Measurements from ENCODE around the gene PARP9.
"Not testable (repeated sequence)": the region's sequence is repeated elsewhere in the genome, so short reads cannot be mapped to it uniquely, and the experiment has no call there.

PARP9 gene

DNA sequence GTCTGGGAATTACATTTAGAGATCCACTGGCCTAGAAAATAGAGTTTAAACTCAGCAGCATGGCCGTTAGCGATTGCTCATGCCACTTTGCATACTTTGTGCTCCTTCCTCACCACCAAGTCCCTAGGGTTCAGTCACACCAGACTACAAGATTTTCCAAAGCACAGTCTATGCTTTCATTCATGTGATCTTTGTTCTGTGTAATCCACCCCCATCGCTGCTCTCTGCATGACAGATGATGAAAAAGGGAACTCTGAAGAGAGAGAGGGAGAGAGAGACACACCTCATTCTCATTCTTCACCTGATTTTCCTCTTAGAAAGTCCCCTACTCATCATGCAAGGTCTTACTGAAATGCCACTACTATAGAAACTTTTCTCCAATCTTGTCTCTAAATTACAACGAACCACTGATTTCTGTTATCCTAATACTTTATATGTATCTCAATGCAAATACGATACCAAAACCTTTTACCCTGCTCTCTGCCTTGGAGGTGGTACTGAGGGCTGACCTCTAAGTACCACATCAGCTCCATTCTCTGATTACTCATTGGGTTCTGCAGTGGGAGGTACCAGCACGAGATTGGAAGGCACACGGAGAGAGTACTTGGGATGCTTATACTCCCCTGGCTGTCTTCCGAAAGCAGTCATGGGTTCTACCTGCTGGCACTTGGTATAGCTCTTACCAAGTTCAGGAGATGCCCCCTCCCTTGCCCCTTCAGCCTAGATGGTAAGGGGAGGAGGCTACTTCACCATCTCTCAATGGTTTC, 12.3 kb upstream of the PARP9 start:
- DNase-seq (ENCODE audit: low spot score): no peak

DNA sequence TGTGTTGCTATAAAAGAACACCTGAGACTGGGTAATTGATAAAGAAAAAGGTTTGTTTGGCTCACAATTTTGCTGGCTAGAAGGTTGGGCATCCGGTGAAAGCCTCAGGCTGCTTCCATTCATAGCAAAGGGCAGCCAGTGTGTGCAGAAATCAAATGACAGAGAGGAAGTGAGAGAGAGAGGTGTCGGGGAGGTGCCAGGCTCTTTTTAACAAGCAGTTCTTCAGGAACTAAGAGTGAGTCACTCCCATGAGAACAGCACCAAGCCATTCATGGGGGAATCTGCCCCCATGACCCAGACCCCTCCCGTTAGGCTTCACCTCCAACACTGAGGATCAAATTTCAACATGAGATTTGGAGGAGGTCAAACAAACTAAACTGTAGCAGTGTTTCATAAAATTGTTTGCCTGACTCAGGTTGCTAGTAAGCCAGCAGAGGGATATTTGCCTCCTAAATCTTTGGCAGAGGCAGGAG, 8.9 kb upstream of the PARP9 start:
- DNase-seq (ENCODE audit: low spot score): peak; percentile 40

DNA sequence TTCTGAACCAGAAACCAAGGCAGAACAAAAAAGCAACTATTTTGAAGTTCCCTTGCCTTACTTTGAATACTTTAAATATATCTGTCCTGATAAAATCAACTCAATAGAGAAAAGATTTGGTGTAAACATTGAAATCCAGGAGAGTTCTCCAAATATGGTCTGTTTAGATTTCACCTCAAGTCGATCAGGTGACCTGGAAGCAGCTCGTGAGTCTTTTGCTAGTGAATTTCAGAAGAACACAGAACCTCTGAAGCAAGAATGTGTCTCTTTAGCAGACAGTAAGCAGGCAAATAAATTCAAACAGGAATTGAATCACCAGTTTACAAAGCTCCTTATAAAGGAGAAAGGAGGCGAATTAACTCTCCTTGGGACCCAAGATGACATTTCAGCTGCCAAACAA, 4.7 kb upstream of the PARP9 start:
- no peak for DNase-seq (ENCODE audit: low spot score)

DNA sequence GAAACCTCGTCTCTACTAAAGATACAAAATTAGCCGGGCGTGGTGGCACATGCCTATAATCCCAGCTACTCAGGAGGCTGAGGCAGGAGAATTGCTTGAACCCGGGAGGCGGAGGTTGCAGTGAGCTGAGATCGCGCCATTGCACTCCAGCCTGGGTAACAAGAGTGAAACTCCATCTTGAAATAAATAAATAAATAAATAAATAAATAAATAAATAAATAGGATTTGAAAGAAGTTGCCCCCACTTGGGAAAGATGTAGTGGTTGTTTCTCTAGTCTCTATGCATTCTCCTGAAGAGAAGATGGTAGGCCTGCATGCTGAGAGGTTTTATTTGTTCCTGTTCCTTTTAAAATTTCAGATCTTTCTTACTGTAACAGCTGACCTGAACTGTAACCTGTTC, 4.0 kb upstream of the PARP9 start:
- not testable (repeated sequence) for DNase-seq (ENCODE audit: low spot score)

DNA sequence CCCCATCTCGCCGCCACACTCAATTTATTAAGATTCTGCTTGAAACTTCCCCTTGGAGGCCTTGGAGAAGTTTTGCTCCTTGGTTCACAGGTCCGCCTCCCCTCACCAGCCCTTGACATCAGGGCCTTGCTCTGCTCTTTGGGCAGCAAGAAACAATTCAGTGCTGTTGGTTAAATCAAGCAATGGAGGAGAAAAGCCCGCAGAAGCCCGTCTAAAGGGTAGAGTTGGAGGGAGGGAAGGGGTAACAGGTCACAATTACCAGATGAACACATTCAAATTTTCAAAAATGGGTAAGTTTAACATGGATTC, 429 bp downstream of the PARP9 start:
- DNase-seq (ENCODE audit: low spot score): no peak

DNA sequence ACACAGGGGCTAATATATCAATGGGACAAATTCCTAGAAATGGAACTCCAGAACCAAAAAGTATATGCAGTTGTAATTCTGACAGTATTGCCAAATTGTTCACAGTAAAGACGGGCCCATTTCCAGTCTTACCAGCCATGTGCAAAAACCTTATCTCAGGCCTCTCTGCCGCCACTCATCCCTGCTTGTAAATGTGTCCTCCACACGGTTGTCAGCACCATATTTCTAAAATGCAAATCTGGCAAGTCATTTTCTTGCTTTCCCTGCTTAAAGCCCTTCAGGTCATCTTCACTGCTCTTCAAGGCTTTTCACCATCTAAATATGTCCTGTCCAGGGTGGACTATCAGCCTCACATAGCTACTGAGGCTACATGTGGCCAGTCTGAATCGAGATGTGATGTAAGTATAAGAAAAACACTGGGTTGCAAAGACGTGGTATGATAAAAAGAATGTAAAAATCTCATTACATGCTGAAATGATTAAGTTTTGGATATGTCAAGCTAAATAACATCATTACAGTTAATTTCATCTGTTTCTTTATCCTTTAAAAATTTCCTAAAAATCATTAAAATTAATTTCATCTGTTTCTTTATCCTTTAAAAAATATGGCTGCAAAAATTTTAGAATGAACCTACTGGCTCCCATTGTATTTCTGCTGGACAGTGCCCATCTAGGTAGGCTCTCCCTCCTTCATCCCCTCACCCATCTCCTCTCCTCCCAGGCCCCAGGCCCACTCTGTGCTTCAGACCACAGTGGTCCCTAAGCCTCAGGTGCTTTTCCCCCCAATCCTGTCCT, 980 bp downstream of the PARP9 start:
- DNase-seq (ENCODE audit: low spot score): no peak

DNA sequence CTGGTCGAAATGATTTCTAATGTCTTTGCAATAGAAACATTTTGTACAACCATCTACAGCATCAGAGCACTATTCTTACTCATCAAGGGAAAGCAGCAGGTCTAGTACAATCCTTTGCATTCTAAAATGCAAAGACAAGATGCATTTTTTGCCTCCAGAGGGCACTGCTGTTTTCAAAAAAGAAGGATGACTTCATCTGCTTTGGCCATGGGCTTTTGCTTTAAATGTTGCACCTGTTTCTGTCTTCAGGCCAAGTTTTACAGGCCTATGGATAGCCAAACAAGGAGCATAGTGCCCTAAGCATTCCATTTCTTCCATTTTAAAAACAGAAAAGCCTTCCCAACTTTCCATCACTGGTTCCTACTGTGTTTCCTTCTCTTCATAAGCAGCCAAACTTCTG, 3.4 kb downstream of the PARP9 start:
- peak; percentile 64 for DNase-seq (ENCODE audit: low spot score)

DNA sequence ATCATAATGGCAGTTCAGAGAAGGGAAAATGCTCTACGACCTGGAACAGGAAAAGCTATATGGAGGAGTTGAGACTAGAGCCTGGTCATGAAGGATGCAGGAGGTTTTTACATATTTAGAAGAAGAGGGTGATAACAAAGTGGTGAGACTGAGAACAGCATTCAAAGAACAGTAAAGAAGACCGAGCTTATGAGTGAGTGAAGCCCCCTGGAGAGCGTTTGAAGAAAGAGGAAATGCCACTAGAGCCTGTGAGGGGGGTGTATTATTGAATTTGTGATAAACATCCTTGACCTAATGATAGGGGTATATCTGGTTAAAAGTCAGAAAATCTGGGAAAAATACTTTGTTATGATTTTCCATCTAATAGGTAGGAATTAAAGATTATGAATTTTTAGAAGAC, 4.2 kb downstream of the PARP9 start:
- no peak for DNase-seq (ENCODE audit: low spot score)

DNA sequence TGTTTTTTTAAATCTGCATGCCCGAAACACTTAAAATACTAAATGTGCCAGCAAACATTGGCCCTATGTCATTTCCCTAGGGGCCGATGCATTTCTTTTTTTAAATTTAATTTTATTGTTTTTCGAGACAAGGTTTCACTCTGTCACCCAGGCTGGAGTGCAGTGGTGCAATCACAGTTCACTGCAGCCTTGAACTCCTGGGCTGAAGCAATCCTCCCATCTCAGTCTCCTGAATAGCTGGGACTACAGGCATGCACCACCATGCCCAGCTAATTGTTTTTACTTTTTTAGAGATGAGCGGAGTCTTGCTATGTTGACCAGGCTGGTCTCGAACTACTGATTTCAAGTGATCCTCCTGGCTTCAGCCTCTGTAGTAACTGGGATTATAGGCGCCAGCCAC, 5.5 kb downstream of the PARP9 start:
- DNase-seq (ENCODE audit: low spot score): no peak

DNA sequence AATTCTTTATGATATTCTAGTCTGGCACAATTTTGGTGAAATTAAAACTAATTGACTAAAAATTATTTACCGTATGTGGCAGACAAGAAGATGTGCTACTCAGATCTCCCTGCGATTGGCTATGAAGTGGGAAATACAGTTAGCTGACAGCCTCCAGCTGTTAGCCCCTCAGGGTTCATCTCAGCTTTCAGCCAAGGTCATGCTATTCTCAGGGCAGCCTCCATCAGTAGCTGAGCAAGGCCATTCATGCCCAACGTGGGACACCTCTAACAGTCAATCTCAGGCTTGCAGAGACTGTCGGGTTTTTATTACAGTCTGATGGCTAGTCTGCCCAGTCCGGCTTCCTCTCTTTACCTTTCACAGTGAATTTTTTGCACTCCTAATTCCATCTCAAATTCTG, 6.7 kb downstream of the PARP9 start:
- no peak for DNase-seq (ENCODE audit: low spot score)

DNA sequence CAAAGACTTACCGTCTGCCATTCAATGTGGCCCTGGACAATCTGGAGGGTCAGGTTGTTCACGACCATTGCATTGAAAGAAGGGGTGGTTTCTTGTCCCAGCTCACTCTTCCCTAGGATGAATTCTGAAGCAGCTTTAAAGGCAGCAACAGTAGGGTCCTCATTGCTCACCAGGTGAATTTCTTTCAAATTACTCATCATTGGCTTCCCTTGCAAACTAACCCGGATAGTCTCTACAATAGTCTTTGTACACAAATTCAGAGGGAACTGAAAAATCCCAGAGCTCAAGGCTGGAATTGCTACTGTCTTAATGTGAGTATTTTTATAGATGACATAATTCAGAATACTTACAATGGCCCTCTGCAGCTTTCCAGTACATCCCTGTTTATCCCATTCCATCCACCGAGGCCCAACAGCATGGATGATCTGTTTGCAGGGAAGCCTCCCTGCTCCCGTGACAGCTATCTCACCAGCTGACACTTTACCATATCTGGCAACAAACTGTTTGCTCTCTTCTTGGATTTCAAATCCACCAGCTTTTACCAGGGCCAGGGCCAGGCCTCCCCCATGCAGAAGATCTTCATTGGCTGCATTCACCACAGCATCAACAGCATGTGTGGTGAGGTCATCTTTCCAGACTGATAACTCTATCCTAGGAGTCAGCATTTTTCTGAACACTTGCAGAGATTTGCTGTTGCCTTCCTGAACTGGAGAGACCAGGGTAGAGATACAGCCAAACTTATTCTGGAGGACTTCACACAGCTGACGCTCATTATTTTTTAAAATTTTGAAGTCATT, 8.6 kb downstream of the PARP9 start:
- no peak for DNase-seq (ENCODE audit: low spot score)

DNA sequence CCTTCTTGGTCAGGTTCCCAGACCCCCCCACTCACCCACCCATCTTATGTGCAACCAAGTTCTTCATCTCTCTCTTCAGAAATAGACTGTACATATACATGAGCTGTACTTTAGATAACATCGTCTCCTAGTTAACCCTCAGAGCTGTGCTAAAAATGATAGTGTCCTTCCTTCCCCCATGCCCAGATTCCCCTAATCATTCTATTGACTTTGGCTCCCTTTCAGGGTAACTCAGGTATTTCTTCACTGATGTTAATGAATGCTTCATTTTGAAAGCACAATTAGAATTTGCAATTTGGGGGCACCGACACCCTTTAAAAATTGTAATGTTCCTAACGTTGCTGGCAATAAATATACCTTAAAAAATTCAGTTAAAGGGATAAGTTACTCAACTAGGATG, 10.9 kb downstream of the PARP9 start:
- DNase-seq (ENCODE audit: low spot score): no peak

DNA sequence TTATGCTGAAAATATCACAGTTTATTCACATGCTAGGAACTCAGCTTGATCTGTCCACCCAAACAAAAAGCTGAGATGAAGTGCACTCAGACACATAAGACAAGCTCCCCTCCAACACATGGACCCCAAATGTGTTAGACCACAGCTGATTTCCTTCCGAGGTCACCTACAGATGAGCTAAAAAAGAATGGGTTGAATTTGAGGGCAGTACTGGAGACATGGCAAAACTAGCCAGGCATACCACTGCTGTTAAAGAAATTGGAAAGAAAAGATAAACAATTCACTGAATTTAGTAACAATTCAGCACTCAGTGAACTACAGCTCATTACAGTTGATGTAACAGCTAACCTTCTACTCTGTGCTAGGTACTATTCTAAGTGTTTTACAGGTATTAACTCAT, 15.5 kb downstream of the PARP9 start:
- no peak for DNase-seq (ENCODE audit: low spot score)

DNA sequence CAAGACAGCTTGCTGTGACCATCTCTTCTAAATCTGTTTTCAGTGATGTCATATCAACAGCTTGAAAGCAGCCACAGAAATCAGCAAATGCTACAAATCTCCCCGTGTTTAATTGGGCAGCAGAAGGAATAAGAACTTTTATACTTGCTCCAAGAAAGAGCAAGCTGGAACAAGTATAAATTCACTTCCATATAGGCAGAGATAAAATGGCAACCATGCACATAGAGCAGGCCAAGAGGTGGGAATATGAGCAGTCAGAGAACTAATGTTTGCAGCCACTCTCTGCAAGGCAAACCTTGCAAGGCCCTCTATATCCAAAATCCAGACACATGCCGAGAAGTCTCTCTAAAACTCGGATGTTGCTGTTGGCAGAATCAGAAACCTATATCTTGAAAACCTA, 16.0 kb downstream of the PARP9 start:
- DNase-seq (ENCODE audit: low spot score): no peak

DNA sequence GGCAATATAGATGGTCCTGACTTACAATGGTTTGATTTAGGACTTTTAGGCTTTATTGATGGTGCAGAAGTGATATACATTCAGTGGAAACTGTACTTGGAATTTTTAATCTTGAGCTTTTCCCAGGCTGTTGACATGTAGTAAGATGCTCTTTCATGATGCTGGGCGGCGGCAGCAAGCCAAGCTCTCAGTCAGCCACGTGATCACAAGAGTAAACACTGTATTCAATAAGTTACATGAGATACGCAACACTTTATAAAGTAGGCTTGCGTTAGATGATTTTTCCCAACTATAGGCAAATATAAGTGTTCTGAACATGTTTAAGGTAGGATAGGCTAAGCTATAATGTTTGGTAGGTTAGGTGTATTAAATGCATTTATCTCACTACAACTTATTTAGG, 17.9 kb downstream of the PARP9 start:
- DNase-seq (ENCODE audit: low spot score): no peak

DNA sequence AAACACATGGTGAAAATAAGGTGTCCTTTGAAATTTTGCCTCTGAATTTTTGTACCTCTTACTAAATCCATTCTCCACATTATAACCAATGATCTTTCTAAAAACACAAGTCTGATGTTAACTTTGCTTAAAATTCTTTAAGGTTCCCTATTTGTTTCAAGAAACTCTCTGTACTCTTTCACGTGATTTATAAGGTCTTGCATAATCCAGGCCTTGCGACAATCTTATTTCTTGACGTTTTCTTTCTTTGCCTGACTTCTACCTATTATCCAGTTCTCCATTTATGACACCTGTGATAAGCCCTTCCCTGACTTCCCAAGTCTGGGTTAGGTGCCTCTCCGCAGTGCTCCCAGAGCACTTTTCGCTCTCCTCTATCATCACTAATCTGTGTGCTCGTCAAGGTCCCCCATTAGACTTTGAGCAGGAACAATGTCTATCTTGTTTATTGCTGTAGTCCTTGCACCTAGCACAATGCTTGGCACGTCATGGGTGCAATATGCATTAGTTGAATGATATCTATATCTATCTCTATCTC, 25.1 kb downstream of the PARP9 start:
- DNase-seq (ENCODE audit: low spot score): no peak

DNA sequence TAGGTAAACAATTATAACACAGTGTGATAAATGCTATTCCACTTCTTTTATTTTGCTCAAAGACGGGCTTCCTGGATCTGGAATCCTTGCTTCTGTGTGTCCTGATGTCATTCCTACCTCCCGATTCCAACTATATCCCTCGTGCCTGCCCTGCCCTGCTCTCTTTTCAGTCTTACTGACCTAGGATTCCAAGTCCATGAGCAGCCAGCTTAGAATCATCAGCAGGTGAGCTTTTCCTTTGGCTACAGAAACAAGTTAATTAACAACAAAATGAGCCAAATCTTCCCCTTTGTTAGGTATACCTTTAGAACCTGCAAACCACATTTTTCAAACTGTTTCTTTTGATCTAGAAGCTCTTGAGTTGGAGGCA, 27.5 kb downstream of the PARP9 start:
- no peak for DNase-seq (ENCODE audit: low spot score)

DNA sequence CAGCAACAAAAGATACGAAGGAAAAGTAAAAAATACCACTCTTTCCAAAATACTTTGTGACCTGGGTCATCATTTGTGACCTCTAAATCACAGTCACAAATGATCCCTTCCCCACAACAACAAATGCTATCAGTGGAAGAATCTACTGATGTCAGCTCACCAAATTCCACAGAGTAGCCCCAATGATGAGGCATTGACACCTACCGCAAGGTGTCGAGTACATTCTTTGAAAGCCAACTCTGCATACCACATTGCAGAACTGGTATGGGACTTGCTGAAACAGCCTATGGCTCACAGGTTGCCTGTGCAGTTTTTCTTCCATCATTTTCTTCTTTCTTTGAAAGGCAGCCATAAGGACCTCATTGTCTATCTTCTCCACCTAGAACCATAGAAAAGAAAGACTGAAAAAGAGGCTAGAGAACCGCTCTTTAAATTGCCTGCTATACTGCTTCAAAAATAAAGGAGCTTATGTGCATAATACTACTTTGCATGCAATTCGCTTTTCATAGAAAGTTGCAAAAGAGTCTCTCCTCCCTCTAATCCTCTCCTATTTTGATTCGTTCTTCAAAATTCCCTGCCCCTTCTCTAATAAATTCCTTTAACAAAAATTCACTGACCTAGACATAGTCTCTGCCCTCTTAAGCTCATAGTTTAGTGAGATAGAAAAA, 28.0 kb downstream of the PARP9 start:
- no peak for DNase-seq (ENCODE audit: low spot score)

DNA sequence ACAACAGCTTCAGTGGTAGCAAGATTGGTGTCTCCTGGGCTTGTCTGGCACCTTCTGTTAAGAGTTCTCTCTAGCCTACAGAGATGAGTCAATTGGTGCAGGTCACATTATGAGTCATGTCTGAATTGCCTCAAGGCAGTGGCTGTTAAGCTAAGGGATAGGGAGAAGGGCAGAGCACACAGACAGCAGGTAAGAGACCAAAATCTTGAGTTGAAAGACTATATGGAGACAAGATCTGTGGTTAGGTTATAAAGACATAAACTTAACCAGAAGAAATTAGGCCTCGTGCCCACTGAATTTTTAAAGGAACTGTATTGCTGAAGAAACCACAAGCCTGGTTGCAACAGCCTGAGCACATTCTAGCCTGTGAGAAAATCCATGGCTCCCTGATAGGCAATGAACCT, 30.2 kb downstream of the PARP9 start:
- peak; percentile 81 for DNase-seq (ENCODE audit: low spot score)

DNA sequence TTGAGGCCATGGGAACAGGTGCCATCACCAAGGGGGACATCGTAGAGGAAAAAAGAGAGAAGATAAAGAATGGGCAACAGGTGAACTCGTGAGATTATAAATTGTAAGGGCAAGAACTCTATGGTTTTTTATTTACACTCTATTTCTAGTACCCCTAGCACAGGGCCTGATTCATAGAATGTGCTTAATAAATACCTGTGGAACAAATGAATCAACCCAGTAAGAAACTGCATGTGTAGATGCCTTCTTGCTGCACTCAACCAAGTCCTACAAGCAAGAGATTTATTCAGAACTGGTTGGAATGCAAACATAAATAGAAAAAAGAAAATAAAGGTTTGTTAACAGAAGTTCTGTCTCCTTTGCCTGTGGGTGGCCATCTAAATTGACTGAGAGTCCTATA, 30.6 kb downstream of the PARP9 start:
- DNase-seq (ENCODE audit: low spot score): no peak

DNA sequence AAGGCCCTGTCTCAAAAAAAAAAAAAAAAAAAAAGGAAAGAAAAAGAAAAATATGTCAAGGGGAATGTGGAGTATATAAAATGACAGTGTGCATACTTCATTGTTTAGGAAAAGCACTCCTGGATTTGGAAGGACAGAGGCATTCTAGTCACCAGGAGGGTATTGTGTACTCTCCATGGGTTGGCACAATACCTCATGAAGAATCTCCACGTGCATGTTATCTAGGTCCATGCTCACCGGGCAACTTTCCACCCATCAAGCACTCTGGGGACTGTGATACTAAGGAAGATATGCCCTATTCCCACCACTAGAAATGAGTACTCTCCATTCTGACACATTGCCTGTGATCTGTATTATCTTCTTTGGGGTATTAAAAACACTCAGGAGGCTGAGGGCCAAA, 33.9 kb downstream of the PARP9 start:
- no peak for DNase-seq (ENCODE audit: low spot score)

DNA sequence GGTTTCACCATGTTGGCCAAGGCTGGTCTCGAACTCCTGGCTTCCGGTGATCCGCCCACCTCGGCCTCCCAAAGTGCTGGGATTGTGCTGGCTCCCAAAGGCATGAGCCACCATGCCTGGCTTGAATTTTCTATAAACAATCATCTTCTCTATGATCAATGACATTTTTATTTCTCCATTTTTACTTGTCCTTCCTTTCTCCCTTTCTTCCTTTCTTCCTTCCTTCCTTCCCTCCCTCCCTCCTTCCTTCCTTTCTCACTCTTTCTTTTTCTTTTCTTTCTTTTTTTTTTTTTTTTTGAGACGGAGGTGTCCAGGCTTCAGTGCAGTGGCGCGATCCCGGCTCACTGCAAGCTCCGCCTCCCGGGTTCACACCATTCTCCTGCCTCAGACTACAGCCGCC, 40.8 kb downstream of the PARP9 start:
- DNase-seq (ENCODE audit: low spot score): no peak

All from LoVo (cell line).